Stimulated activated CD8-positive, alpha-beta memory T cell treated with anti-CD3 and anti-CD28 coated beads, Interleukin-7, amount 100 ng/mL, for 48 hours (primary cell): Measurements from ENCODE around the gene SLC1A2.

Experiments used
- DNase-seq, 2 donors: peaks; one replicate each; pipeline ENCODE4 v3.0.0-alpha.2; 2020; ENCODE audit warnings: low read depth in 1 of 2; ENCODE audit errors: extremely low read depth in 1 of 2

SLC1A2 gene

GRCh38 chr11:35248558-35249323 is 170.6 kb downstream of the SLC1A2 start:
- no peak for DNase-seq

- DNase-seq: no peak
Observed at GRCh38 chr11:35247863-35248262, 171.5 kb downstream of the SLC1A2 start.

GRCh38 chr11:35247428-35247827 is 171.9 kb downstream of the SLC1A2 start:
- DNase-seq: no peak

- DNase-seq: no peak
Observed at GRCh38 chr11:35246745-35247144, 172.6 kb downstream of the SLC1A2 start.

- DNase-seq: no peak
Observed at GRCh38 chr11:35245786-35246185, 173.6 kb downstream of the SLC1A2 start.

- DNase-seq: no peak
Observed at GRCh38 chr11:35245056-35245455, 174.3 kb downstream of the SLC1A2 start.

GRCh38 chr11:35243774-35244173 is 175.6 kb downstream of the SLC1A2 start:
- no peak for DNase-seq

- no peak for DNase-seq
Observed at GRCh38 chr11:35242412-35243242, 176.7 kb downstream of the SLC1A2 start.

GRCh38 chr11:35241531-35241930 is 177.8 kb downstream of the SLC1A2 start:
- no peak for DNase-seq

- no peak for DNase-seq
Observed at GRCh38 chr11:35241083-35241482, 178.3 kb downstream of the SLC1A2 start.

- DNase-seq: no peak
Observed at GRCh38 chr11:35239471-35240075, 179.8 kb downstream of the SLC1A2 start.

- no peak for DNase-seq
Observed at GRCh38 chr11:35238882-35239281, 180.5 kb downstream of the SLC1A2 start.

GRCh38 chr11:35237860-35238715 is 181.3 kb downstream of the SLC1A2 start:
- DNase-seq: peak in 1 of 2 donors; percentile 42

- DNase-seq: no peak
Observed at GRCh38 chr11:35237351-35237750, 182.0 kb downstream of the SLC1A2 start.

GRCh38 chr11:35236667-35237003 is 182.7 kb downstream of the SLC1A2 start:
- no peak for DNase-seq

GRCh38 chr11:35235936-35236666 is 183.3 kb downstream of the SLC1A2 start:
- DNase-seq: peak; percentile 23 to 70

- DNase-seq: no peak
Observed at GRCh38 chr11:35235498-35235897, 183.9 kb downstream of the SLC1A2 start.

- DNase-seq: no peak
Observed at GRCh38 chr11:35235157-35235468, 184.2 kb downstream of the SLC1A2 start.

- DNase-seq: no peak
Observed at GRCh38 chr11:35234460-35235156, 184.8 kb downstream of the SLC1A2 start.

GRCh38 chr11:35233518-35233917 is 185.8 kb downstream of the SLC1A2 start:
- no peak for DNase-seq
